ENCODE measurements around the gene PGK2. TPM values are rescaled to one million over a fixed set of nuclear protein-coding genes. Genes with fewer than 3 reads are reported as not detected.

The PGK2 gene
- total and polyA plus RNA-seq, 8 donors: not detected

DNA sequence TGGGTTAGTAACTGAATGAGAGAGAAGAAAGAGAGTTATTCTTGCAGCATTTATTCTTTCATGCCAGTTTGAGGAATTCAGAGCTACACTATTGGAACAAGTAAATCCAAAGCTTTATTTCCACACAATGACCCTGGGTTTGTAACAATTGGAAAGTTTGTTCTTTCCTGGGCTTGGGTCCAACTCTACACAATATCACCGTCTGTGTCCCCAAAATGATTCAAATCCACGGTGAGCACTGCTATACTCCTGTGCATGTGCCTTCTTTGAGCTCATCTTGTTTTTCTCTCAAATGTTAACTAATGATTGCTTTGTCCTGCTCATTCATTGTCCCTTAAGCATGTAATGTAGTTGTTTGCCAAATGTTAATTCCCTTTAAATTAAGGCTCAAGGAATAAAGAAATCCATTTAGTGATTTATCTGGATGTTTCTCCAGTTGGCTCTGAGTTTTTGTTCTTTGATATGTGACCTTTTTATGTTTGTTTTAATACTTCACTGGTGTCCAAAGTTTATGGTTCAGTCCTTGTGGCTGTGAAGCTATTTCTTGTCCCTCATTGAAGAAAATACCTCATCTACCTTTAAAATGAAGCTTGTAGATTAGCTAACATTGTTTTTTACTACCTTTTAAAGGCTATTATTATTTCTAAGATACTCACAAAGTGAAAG is 22.4 kb downstream of the PGK2 start:
- no peaks in the 10 kb centered on the region for H3K4me1 ChIP-seq
- H3K36me3 ChIP-seq: no peaks in the 10 kb centered on the region
- 19 to 45% (median 36%) methylated on average over 2 of the region's 2 CpGs for WGBS, 5 donors
- no peaks in the 10 kb centered on the region for H3K9me3 ChIP-seq
- no peaks in the 10 kb centered on the region for H3K27me3 ChIP-seq
- no peak for TF ChIP-seq POLR2AphosphoS5 (IDR thresholded peaks at IDR 0.05)
- TF ChIP-seq, protein P1, sequence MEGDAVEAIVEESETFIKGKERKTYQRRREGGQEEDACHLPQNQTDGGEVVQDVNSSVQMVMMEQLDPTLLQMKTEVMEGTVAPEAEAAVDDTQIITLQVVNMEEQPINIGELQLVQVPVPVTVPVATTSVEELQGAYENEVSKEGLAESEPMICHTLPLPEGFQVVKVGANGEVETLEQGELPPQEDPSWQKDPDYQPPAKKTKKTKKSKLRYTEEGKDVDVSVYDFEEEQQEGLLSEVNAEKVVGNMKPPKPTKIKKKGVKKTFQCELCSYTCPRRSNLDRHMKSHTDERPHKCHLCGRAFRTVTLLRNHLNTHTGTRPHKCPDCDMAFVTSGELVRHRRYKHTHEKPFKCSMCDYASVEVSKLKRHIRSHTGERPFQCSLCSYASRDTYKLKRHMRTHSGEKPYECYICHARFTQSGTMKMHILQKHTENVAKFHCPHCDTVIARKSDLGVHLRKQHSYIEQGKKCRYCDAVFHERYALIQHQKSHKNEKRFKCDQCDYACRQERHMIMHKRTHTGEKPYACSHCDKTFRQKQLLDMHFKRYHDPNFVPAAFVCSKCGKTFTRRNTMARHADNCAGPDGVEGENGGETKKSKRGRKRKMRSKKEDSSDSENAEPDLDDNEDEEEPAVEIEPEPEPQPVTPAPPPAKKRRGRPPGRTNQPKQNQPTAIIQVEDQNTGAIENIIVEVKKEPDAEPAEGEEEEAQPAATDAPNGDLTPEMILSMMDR (IDR thresholded peaks at IDR 0.05): no peak
- no peak for TF ChIP-seq EP300 (IDR thresholded peaks at IDR 0.05)
- TF ChIP-seq POLR2A (IDR thresholded peaks at IDR 0.05): no peak
- H3K27ac ChIP-seq: no peak overlapping the region
- intact Hi-C loops (cut with DNase I; ENCODE audit: low total_unique reads): no loop called here
- DNase-seq: no peak
- H3K4me3 ChIP-seq: no peak overlapping the region

DNA sequence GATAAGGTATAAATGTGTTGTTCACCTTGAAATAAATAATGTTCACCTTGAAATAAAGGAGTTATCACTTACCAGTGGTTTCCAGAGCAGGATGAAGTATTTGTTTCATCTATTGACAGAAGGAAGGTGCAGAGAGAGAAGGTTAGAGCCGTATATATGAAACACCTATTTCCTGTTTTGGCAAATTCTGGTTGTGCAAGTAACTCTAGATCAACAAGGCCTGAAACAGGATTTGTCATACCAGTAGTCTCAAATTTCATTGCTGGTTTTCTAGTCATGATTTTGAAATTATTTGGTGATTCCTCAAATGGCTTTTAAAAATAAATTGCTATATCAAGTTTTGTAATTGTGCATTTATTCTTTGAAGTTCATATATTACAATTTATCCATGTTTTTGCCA is 42.8 kb downstream of the PGK2 start, which contains the start of gene CRISP3:
TSS of gene CRISP3 (minus strand) at position 130 of the 400 bp plus-strand sequence. CDS start at position 109, 21 bp downstream.
- Histone ChIP-seq H3K27me3 (no peaks in the 10 kb centered on the region), H3K9me3 (no peaks in the 10 kb centered on the region), H3K4me1 (no peaks in the 10 kb centered on the region), H3K4me3 (no peak within 1 kb of the TSS), H3K36me3 (no peaks in the 10 kb centered on the region), H3K27ac (no peak within 1 kb of the TSS)
- intact Hi-C loops (cut with DNase I; ENCODE audit: low total_unique reads): no loop called here
- no peak for DNase-seq
- 15 to 29% (median 22%) methylated on average over 1 of the region's 1 CpG for WGBS, 5 donors
- TF ChIP-seq POLR2A (IDR thresholded peaks at IDR 0.05) (no peak), EP300 (IDR thresholded peaks at IDR 0.05) (no peak), POLR2AphosphoS5 (IDR thresholded peaks at IDR 0.05) (no peak)
- TF ChIP-seq, protein P1 (IDR thresholded peaks at IDR 0.05): no peak

DNA sequence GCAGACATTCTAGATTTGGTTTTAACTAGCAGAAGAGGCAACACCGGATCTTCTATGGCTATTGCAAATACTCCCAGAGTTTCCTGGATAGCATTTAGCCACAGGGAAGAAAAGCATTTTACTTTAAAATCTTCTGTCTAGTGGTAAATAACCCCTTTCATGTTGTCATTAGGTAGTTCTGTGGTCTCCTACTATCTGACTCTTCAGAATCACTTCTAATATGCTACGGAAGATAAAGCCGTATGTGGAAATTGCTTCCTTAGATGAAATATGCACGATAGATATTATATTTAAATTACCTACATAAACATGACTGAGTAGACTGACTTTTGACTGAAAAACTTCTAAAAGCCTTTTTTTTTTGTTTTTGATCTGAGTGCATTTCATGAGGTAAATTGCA is 43.7 kb downstream of the PGK2 start:
- DNase-seq: no peak
- Histone ChIP-seq H3K27me3 (no peaks in the 10 kb centered on the region), H3K9me3 (no peaks in the 10 kb centered on the region), H3K36me3 (no peaks in the 10 kb centered on the region), H3K27ac (no peak overlapping the region), H3K4me3 (no peak overlapping the region), H3K4me1 (no peaks in the 10 kb centered on the region)
- intact Hi-C loops (cut with DNase I; ENCODE audit: low total_unique reads): no loop called here
- TF ChIP-seq, protein P1 (IDR thresholded peaks at IDR 0.05): no peak
- TF ChIP-seq POLR2A (IDR thresholded peaks at IDR 0.05) (no peak), POLR2AphosphoS5 (IDR thresholded peaks at IDR 0.05) (no peak), EP300 (IDR thresholded peaks at IDR 0.05) (no peak)
- 86 to 91% (median 90%) methylated on average over 4 of the region's 4 CpGs for whole genome bisulfite sequencing, 5 donors

DNA sequence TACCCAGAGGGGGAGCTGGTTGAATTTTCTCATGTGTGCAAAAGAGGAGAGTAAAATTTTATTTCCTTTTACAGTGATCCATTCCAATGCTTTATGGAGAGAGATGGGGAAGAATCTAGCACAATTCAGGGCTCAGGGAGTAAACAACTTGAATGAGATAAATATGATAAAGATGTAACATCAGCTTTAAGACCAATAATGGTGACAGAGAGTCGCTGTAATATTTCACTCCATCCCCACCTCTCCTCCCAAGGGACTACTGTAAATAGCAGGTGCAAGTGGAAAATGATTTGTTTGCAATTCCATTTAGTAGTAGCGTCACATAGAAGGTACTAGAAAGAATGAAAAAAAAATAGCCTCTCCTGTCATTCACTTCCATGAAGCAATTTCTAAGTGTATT is 47.7 kb downstream of the PGK2 start:
- peaks cover 0 to 7% (median 3%) of the 10 kb centered on the region in 4 donors for H3K4me1 ChIP-seq
- H3K27ac ChIP-seq: no peak overlapping the region
- H3K9me3 ChIP-seq: no peaks in the 10 kb centered on the region
- intact Hi-C loops (cut with DNase I; ENCODE audit: low total_unique reads): no loop called here
- no peaks in the 10 kb centered on the region for H3K27me3 ChIP-seq
- 54 to 69% (median 64%) methylated on average over 2 of the region's 2 CpGs for WGBS, 5 donors
- H3K36me3 ChIP-seq: no peaks in the 10 kb centered on the region
- TF ChIP-seq, protein P1 (IDR thresholded peaks at IDR 0.05): no peak
- TF ChIP-seq POLR2AphosphoS5 (IDR thresholded peaks at IDR 0.05): no peak
- no peak for TF ChIP-seq POLR2A (IDR thresholded peaks at IDR 0.05)
- no peak for TF ChIP-seq EP300 (IDR thresholded peaks at IDR 0.05)
- H3K4me3 ChIP-seq: no peak overlapping the region
- no peak for DNase-seq

Data from stomach (tissue), 9 donors.